HG03558 (cell line): ENCODE measurements around the gene HLA-DOB.
A peak's percentile ranks its signal among the peaks of the same experiment; 100 is the strongest.

Experiments used
- ATAC-seq: cut with Tn5 transposase; IDR thresholded peaks from one replicate; pipeline ENCODE4 v1.9.1; 2021; ENCODE audit warnings: moderate number of reproducible peaks; ENCODE audit not compliant: unreplicated experiment; ENCODE audit errors: extremely low read depth

The HLA-DOB gene

GRCh38 chr6:32843979-32844838, 27.4 kb upstream of the HLA-DOB start, which contains the start of gene PSMB8:
Gene PSMB8 (minus strand): TSS chr6:32844047. CDS start chr6:32843996, 51 bp downstream.
- ATAC-seq, result peak; percentile 40

GRCh38 chr6:32843331-32843978, 26.7 kb upstream of the HLA-DOB start:
- ATAC-seq, result no peak

- ATAC-seq, result no peak
Measured at GRCh38 chr6:32842690-32843089, 25.9 kb upstream of the HLA-DOB start.

GRCh38 chr6:32842021-32842650, 25.3 kb upstream of the HLA-DOB start:
- no peak for ATAC-seq

GRCh38 chr6:32840604-32841246, 23.9 kb upstream of the HLA-DOB start:
- ATAC-seq, result no peak

- ATAC-seq, result no peak
Measured at GRCh38 chr6:32839356-32839755, 22.6 kb upstream of the HLA-DOB start.

GRCh38 chr6:32838114-32838958, 21.5 kb upstream of the HLA-DOB start, which contains the start of gene TAP2:
Gene TAP2 (minus strand): TSS chr6:32838739. CDS start chr6:32838233, 506 bp downstream.
- peak; percentile 34 for ATAC-seq

GRCh38 chr6:32837651-32838113, 20.9 kb upstream of the HLA-DOB start:
- no peak for ATAC-seq

- ATAC-seq, result no peak
Measured at GRCh38 chr6:32836873-32837272, 20.1 kb upstream of the HLA-DOB start.

GRCh38 chr6:32835167-32835893, 18.5 kb upstream of the HLA-DOB start:
- ATAC-seq, result no peak

- ATAC-seq, result no peak
Measured at GRCh38 chr6:32833664-32834063, 16.9 kb upstream of the HLA-DOB start.

- ATAC-seq, result no peak
Measured at GRCh38 chr6:32832535-32832934, 15.7 kb upstream of the HLA-DOB start.

GRCh38 chr6:32830936-32831335, 14.1 kb upstream of the HLA-DOB start:
- ATAC-seq, result no peak

GRCh38 chr6:32830017-32830416, 13.2 kb upstream of the HLA-DOB start:
- no peak for ATAC-seq

GRCh38 chr6:32829495-32829894, 12.7 kb upstream of the HLA-DOB start:
- no peak for ATAC-seq

GRCh38 chr6:32827025-32827424, 10.2 kb upstream of the HLA-DOB start:
- ATAC-seq, result no peak

- ATAC-seq, result no peak
Measured at GRCh38 chr6:32825966-32826365, 9.2 kb upstream of the HLA-DOB start.

GRCh38 chr6:32819729-32820128, 2.9 kb upstream of the HLA-DOB start:
- ATAC-seq, result no peak

GRCh38 chr6:32818867-32819266, 2.1 kb upstream of the HLA-DOB start:
- no peak for ATAC-seq
